Daoy (cell line): ENCODE results near the gene TANGO2. TPM values are rescaled to one million over a fixed set of nuclear protein-coding genes. Genes with fewer than 3 reads are reported as not detected.
"Not testable (repeated sequence)": the region's sequence is repeated elsewhere in the genome, so short reads cannot be mapped to it uniquely, and the experiment has no call there.

Experiments used
- DNase-seq: peaks from one replicate; pipeline ENCODE4 v3.0.0-alpha.2; 2015; ENCODE audit warnings: low read depth
- total RNA-seq: library from RNA; depleted of rRNA; stranded (reverse); fragments of >200 nt; shearing (Covaris generic); gene quantifications from 2 replicates; pipeline ENCODE4 v1.2.3, GENCODE V29; 2014

Gene TANGO2
- total RNA-seq, 1 experiment from 2014 or later, result 21.1 TPM

DNA sequence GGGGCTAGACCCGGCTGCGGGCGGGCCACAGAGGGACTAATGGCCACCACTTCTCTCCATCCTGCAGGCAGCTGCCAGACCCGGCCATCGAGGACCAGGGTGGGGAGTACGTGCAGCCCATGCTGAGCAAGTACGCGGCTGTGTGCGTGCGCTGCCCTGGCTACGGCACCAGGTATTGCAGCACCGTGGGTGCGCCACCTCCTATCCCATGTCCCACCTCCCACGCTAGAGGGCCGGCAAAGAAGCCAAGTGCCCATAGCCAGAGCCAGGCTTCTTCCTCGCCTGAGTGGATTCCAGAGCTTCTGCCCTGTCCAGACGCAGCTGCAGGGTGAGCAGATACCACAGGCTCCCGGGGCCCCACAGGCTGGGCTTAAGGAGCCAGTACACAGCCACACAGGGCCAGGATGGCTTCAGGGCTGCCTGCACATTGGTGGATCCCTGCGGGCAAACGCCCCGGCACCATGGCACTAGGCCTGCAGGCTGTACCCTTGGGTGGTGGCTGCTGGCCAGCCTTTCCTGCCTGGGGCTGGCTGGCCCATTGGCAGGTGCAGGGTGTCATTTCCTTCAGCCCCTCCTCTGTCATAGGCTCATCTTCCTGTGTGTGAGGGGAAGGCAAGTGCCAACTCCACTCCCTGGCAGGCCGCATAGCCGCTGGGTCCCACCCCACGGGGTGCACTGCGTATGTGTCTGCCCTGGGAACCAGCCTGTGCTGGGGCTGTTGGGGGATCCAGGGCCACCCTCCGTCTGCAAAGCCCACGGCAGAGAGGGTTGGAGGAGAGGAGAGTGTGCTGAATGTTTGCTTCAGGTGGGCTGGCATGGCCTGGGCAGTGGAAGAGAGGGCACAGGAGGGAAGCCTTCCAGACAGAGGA, 42.6 kb downstream of the TANGO2 start:
- DNase-seq, result no peak

- DNase-seq, result no peak
Measured at GRCh38 chr22:20064140-20064480, 43.2 kb downstream of the TANGO2 start.

DNA sequence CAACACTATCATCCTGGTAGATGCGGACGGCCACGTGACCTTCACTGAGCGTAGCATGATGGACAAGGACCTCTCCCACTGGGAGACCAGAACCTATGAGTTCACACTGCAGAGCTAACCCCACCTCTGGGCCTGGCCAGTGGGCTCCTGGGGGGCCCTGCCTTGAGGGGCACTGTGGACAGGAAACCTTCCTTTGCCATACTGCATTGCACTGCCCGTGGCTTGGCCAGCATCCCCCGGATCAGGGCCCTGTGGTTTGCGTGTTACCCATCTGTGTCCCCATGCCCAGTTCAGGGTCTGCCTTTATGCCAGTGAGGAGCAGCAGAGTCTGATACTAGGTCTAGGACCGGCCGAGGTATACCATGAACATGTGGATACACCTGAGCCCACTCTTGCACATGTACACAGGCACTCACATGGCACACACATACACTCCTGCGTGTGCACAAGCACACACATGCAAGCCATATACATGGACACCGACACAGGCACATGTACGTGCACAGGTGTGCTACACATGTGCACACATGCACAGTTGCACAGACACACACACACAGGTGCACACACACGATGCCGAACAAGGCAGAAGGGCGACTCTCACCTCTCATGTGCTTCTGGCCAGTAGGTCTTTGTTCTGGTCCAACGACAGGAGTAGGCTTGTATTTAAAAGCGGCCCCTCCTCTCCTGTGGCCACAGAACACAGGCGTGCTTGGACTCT, 43.8 kb downstream of the TANGO2 start:
- DNase-seq, result no peak

- DNase-seq, result no peak
Measured at GRCh38 chr22:20065896-20066616, 45.1 kb downstream of the TANGO2 start.

DNA sequence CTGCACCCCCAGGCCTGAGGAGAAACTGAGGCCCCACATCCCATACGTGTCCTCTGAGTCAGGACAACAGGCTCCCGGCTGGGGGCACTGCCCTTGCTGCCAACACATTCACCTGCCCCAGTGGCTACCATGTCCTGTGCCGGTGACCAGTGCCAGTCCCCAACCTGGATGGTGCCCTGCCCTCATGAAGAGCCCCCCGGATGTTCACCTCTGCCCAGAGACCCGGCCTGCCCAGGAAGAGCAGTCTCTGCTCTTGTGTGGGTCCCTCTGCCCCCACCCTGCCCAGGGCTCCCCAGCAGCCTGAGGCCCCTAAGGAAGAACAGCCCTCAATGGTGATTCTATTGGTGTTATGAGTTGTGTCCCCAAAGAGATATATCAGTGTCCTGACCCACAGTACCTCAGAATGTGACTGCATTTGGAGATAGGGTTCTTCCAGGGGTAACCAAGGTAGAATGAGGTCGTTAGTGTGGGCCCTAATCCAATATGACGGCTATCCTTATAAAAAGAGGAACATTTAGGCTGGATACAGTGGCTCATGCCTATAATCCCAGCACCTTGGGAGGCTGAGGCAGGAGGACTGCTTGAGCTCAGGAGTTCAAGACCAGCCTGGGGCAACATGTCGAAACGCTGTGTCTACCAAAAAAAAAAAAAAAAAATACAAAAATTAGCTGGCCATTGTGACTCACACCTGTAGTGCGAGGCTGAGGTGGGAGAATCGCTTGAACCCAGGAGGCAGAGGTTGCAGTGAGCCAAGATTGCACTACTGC, 45.9 kb downstream of the TANGO2 start:
- no peak for DNase-seq

DNA sequence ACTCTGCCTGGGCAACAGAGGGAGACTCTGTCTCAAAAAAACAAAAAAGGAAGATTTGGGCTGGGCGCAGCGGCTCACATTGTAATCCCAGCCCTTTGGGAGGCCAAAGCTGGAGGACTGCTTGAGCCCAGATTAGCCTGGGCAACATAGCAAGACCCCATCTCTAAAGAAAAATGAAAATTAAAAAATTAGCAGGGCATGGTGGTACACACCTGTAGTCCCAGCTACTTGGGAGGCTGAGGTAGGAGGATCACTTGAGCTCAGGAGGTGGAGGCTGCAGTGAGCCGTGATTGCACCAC, 46.4 kb downstream of the TANGO2 start:
- DNase-seq, result not testable (repeated sequence)

GRCh38 chr22:20068640-20069039, 47.7 kb downstream of the TANGO2 start:
- DNase-seq, result no peak

- DNase-seq, result no peak
Measured at GRCh38 chr22:20069331-20070042, 48.6 kb downstream of the TANGO2 start.

DNA sequence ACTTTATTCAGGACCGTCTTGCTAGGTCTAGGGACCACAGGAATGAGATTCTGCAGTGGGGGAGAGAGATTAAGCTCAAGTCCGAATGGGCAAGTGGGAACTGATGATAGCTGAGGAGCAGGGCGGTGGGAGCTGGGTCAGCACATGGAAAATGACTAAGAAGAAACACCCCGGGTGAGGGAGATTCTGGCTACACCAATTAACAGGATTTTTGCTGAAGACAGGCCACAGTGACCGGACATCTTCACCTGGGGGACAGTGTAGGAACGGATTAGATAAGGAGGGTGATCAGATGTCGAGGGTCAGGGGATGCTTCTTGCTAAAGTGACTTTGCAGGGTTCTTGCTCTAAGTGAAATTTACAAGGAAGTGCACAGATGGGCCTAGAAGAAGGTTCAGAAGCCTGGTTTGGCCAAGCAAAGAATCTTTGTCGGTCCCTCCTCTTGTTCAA, 50.6 kb downstream of the TANGO2 start:
- DNase-seq, result no peak

DNA sequence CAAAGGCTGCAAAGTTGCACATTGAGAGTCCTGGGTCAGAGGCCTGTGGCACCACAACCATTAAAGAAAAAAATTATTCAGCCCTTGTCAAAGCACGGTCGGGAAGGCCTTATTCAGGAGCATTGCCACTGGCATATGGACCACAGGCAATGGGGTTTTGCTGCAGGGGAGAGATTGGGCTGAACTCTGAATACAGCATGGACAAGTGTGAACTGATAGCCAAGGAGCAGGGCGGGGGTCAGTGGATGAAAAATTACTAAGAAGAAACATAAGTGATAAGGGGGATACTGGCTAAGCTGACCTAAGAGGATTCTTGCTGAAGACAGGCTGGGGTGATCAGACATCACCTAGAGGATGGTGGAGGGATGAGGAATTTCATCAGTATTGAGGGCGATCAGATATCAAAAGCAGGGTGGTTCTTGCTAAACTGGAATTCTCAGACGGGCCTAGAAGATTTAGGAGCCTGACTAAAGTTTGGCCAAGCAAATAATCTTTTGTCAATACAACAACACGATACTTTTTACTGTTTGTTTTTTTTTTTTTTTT, 55.8 kb downstream of the TANGO2 start:
- DNase-seq, result no peak

DNA sequence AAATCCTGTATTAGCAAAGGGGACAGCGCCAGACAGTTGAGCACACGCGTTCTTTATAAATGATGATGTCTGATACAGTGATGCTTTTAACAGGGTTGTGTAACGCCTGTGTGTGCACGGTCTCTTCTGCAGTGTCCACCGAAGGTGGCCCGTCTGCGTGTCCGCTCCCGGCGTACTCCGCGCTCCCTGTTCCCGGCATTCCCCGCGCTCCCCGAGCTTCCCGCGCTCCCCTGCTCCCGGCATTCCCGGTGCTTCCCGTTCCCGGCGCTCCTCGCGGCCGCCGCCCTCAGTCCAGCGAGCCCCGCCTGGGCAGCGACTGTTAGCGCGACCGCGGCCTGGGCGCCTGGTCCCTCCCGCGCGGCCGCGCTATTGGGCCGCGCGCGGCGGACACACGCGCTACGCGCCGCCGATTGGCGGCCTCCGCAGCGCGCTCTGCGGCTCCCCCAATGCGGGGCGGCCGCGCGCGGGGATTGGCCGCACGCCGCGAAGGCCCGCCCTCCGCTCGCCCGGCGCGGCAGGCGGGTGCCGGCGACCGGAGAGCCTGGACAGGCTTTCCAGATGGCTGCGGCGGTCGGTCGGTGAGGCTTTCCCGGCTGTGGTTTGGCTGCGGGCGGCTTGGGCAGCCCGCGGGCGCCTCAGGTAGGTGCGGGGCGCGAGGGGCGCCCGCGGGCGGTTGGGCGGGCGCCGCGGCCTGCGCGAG, 59.0 kb downstream of the TANGO2 start, which contains the start of gene DGCR8:
Gene DGCR8, plus strand, starts transcription at position 497 of the 700 bp plus-strand sequence. CDS start 5,723 bp downstream, outside the sequence.
- DNase-seq, result peak; percentile 98

- DNase-seq, result peak; percentile 75
Measured at GRCh38 chr22:20080445-20080775, 59.5 kb downstream of the TANGO2 start.

GRCh38 chr22:20080776-20081654, 60.1 kb downstream of the TANGO2 start:
- peak; percentile 67 for DNase-seq

GRCh38 chr22:20083157-20083890, 62.4 kb downstream of the TANGO2 start:
- no peak for DNase-seq

DNA sequence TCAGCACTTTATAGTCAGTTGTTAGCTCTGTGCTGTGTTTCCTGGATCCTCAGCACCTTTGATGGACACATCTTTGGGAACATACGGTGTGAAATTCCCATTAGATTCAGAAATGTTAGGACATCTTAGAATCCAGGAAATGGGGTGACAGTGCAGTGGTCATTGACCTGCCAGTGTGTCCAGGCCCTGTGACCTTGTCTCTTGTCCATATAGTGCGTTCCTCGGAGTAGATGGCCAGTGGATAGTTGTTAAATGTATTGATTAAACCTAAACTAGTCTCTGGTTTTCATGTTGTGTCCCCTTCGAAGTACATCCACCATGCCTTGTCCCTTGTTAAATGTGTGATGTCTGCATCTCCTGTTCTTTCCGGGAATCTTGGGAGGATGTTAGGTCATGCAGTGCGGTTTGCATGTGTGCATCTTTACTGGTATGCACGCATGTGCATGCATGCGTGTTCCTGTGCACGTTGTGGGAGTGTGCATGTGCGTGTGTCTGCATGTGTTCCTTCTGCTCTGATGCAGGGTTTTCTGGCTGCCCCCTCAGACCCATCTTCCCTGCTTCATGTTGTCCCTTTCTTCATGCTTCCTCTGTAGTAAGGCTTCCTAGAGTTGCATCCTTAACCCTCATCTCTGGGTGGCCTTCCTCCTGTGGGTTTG, 63.1 kb downstream of the TANGO2 start:
- DNase-seq, result no peak

GRCh38 chr22:20084547-20085413, 63.9 kb downstream of the TANGO2 start:
- no peak for DNase-seq

DNA sequence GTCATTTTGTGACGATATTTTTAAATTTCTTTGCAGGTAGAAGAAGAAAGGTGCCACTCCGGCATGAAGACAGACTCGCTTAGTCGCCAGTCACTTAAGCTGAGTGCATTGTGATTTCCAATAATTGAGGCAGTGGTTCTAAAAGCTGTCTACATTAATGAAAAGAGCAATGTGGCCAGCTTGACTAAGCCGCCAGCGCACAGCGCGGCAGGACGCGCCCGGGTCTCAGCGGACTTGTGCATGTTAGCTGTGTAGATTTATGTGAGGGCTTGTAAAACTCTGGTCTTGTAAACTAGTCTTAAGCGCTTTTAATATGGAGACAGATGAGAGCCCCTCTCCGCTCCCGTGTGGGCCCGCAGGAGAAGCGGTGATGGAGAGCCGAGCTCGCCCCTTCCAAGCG, 64.7 kb downstream of the TANGO2 start:
- DNase-seq, result no peak
